Measurements from ENCODE around the gene CAPSL. TPM values are rescaled to one million over a fixed set of nuclear protein-coding genes. Genes with fewer than 3 reads are reported as not detected.

CAPSL gene
- total and polyA plus RNA-seq, 11 donors, result not detected

- no peaks in the 10 kb centered on the region for H3K36me3 ChIP-seq
- no peaks in the 10 kb centered on the region for H3K4me1 ChIP-seq
- DNase-seq, result no peak
- intact Hi-C loops (cut with DNase I), result no loop called here
- TF ChIP-seq POLR2A (IDR thresholded peaks at IDR 0.05) (no peak), CTCF (IDR thresholded peaks at IDR 0.05) (no peak)
- ATAC-seq, result no peak
- H3K27ac ChIP-seq, result no peak overlapping the region
- H3K9me3 ChIP-seq, result peaks cover 0 to 4% (median 0%) of the 10 kb centered on the region in 12 donors
- no peak overlapping the region for H3K4me3 ChIP-seq
- no peaks in the 10 kb centered on the region for H3K27me3 ChIP-seq
- 88 to 91% (median 89%) methylated on average over 6 of the region's 6 CpGs for WGBS, 4 donors
Measured at GRCh38 chr5:35903631-35904203, 34.7 kb downstream of the CAPSL start.

- Histone ChIP-seq H3K4me1 (no peaks in the 10 kb centered on the region), H3K27me3 (no peaks in the 10 kb centered on the region), H3K9me3 (peaks cover 0 to 4% (median 0%) of the 10 kb centered on the region in 12 donors), H3K4me3 (no peak overlapping the region), H3K36me3 (no peaks in the 10 kb centered on the region), H3K27ac (no peak overlapping the region)
- TF ChIP-seq POLR2A (IDR thresholded peaks at IDR 0.05), result no peak
- TF ChIP-seq CTCF (IDR thresholded peaks at IDR 0.05), result no peak
- ATAC-seq (no peak), DNase-seq (no peak)
- intact Hi-C loops (cut with DNase I), result no loop called here
- 79 to 87% (median 83%) methylated on average over 2 of the region's 2 CpGs for whole genome bisulfite sequencing, 4 donors
Measured at GRCh38 chr5:35902046-35902672, 36.3 kb downstream of the CAPSL start.

GRCh38 chr5:35900972-35901695, 37.3 kb downstream of the CAPSL start:
- ATAC-seq (no peak), DNase-seq (no peak)
- WGBS, 4 donors, result 82 to 89% (median 84%) methylated on average over 3 of the region's 3 CpGs
- Histone ChIP-seq H3K27ac (no peak overlapping the region), H3K9me3 (peaks cover 0 to 4% (median 0%) of the 10 kb centered on the region in 12 donors), H3K36me3 (no peaks in the 10 kb centered on the region), H3K4me1 (no peaks in the 10 kb centered on the region), H3K27me3 (no peaks in the 10 kb centered on the region), H3K4me3 (no peak overlapping the region)
- TF ChIP-seq CTCF (IDR thresholded peaks at IDR 0.05), result no peak
- TF ChIP-seq POLR2A (IDR thresholded peaks at IDR 0.05), result no peak
- intact Hi-C loops (cut with DNase I), result no loop called here

GRCh38 chr5:35899800-35900199, 38.6 kb downstream of the CAPSL start:
- Histone ChIP-seq H3K27me3 (no peaks in the 10 kb centered on the region), H3K9me3 (peaks cover 0 to 4% (median 0%) of the 10 kb centered on the region in 12 donors), H3K27ac (no peak overlapping the region), H3K36me3 (no peaks in the 10 kb centered on the region), H3K4me3 (no peak overlapping the region), H3K4me1 (no peaks in the 10 kb centered on the region)
- WGBS, 4 donors, result 32 to 44% (median 40%) methylated on average over 3 of the region's 3 CpGs
- intact Hi-C loops (cut with DNase I), result no loop called here
- DNase-seq (no peak), ATAC-seq (no peak)
- no peak for TF ChIP-seq CTCF (IDR thresholded peaks at IDR 0.05)
- TF ChIP-seq POLR2A (IDR thresholded peaks at IDR 0.05), result no peak
